Measurements from ENCODE around the gene PLXNB1.

The PLXNB1 gene

DNA sequence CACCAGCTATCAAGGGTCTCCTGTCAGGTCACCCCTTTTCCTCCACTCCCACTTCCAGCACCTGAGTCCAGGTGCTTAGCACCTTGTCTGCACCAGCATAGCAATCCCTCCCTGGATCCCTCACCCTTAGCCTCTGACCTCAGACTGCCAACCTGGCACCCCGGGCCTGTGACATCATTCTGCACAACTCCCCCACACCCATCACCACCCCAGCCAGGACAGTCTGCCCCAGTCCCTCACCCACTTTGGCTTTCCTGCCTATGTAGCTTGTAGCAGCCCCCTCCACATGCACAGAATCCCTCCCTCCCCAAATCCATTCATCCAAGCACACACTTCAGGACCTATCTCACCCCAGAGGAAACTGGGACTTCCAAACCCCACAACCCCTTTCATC is 819 bp upstream of the PLXNB1 start:
- DNase-seq (ENCODE audit: extremely low read depth, low read depth), result no peak
- TF ChIP-seq, protein P1, sequence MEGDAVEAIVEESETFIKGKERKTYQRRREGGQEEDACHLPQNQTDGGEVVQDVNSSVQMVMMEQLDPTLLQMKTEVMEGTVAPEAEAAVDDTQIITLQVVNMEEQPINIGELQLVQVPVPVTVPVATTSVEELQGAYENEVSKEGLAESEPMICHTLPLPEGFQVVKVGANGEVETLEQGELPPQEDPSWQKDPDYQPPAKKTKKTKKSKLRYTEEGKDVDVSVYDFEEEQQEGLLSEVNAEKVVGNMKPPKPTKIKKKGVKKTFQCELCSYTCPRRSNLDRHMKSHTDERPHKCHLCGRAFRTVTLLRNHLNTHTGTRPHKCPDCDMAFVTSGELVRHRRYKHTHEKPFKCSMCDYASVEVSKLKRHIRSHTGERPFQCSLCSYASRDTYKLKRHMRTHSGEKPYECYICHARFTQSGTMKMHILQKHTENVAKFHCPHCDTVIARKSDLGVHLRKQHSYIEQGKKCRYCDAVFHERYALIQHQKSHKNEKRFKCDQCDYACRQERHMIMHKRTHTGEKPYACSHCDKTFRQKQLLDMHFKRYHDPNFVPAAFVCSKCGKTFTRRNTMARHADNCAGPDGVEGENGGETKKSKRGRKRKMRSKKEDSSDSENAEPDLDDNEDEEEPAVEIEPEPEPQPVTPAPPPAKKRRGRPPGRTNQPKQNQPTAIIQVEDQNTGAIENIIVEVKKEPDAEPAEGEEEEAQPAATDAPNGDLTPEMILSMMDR (IDR thresholded peaks at IDR 0.05; ENCODE audit: low read depth, low read length), result no peak

DNA sequence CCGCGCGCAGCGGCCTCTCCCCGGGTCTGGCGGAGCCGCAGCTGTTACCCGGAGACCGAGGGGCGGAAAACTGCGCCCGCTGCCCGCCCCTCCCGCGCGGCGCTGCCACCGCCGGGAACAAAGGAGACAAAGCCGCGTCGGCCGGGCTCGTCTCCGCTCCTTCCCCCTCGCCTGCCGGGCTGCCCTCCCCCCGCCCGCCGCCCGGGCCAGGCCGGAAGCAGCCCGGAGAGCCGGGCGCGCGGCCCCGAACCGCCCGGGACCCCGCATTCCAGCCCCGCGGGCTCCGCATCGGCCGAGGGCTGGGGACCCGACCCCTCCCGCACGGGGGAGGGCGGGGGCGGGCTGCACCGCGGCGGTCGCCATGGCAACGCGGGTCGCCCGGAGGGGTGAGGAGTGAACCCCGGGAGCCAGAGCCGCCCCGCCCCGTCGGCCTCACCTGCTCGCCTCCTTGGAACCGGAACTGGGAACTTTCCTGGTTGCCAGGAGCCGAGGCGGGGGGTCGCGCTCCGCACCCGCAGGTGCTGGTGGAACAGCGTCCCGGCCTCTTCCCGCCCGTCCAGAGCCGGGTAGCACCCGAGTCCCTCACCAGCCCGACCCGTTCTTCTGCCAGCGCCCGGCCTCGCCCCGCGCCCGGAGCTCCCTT is 448 bp downstream of the PLXNB1 start:
- TF ChIP-seq, protein P1 (IDR thresholded peaks at IDR 0.05; ENCODE audit: low read depth, low read length), result no peak
- DNase-seq (ENCODE audit: extremely low read depth, low read depth), result no peak

DNA sequence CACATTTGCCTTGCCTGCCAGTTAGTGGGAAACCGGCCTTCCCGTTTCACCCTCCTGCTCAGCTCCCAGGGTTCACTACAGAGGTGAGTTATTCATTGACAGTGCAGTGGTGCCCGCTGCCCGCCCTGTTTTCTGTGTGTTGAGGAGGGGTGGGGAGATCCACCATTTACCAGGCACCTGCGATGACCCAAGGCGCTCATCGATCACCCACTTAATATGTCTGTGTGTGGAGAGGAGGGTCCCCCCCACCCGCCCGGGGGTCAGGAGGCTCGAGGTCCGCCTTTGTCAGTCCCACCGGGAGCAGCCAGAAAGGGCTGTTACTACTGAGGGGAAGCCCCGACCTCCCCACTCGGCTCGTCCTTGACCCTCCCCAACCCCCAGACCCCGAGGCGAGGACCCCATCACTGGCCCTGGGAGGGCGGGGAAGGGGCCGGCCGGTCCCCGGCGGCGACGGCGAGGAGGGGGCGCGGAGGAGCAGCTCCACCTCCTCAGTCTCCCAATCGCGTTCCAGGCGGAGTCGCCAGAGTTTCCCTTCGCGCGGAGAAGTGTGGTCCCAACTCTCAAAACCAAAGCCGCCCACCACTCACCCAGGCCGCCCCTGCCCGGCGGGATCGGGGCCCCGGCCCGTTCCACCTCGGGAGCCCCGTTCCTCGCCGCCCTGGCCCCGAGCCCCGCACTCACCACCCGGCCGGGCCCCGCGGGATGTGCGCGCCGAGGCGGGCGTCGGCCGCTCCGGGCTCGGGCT is 1.1 kb downstream of the PLXNB1 start:
- TF ChIP-seq, protein P1 (IDR thresholded peaks at IDR 0.05; ENCODE audit: low read depth, low read length), result no peak
- no peak for DNase-seq (ENCODE audit: extremely low read depth, low read depth)

DNA sequence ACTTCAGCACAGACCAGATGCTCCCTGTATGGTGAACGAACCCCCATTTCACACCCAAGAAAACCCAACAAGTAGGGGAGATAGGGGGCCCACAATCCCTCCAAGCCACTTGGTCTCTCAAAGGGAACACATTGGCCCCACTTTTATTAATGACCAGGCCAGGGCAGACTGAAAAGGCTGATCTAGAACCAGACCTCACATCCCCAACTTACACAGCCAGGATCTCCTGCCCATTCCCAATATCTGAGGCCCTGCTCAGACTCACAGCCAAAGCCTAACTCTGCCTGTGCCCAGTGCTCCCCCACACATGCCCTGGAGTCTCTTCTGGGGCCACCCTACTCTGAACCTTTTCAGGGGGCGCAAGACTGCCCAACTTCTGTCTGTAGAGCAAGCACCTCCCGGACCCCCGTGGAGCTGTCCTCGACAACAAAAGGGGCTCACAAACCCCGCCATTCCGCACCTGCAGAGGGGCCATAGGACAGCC is 1.8 kb downstream of the PLXNB1 start:
- TF ChIP-seq, protein P1 (IDR thresholded peaks at IDR 0.05; ENCODE audit: low read depth, low read length), result no peak
- no peak for DNase-seq (ENCODE audit: extremely low read depth, low read depth)

DNA sequence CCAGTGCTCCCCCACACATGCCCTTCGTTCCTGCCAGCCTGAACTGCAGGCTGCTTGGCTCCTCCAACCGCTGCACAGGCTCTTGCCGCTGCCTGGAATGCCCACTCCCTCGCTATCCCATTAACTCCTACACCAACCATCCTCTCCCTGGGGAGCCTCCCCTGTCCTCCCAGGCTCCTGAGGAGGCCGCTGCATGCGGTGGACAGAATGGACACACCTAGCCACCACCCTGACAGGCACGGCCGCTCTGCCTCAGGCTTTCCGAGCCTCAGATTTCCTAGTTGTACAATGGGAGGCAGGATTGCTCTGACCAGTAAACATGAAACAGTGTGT is 2.3 kb downstream of the PLXNB1 start:
- TF ChIP-seq, protein P1 (IDR thresholded peaks at IDR 0.05; ENCODE audit: low read depth, low read length), result no peak
- no peak for DNase-seq (ENCODE audit: extremely low read depth, low read depth)

DNA sequence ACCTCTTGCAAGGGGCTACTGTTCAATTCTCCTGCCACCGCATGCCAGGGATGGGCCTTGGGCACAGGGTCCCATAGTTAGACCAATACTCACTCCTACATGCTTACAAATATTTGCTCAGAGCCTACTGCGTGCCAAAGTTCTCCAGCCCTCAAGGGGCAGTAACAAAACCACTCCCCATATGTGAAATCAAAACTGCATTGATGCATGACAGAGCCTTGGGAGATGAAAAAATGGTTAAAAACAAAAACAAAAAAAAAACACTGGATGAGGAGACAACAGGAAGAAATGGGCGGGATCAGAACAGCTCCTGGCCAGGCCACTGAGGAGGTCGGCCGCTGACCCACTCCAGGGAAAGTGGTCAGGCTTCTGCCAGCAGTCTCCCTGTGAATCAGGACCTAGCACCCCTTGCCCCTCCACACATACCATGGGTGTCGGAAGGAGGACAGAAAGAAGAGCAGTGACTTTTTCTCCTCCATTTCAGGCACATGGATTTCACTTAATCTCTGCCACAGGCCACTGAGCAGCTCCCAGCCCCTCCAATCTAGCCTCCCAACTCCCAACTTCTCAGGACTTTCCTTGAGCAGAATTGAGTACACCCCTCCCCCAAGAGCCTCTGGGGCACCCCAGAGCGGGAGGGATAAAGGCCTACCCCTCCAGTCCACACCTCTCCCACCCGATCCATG is 2.8 kb downstream of the PLXNB1 start:
- DNase-seq (ENCODE audit: extremely low read depth, low read depth), result no peak
- TF ChIP-seq, protein P1 (IDR thresholded peaks at IDR 0.05; ENCODE audit: low read depth, low read length), result no peak

DNA sequence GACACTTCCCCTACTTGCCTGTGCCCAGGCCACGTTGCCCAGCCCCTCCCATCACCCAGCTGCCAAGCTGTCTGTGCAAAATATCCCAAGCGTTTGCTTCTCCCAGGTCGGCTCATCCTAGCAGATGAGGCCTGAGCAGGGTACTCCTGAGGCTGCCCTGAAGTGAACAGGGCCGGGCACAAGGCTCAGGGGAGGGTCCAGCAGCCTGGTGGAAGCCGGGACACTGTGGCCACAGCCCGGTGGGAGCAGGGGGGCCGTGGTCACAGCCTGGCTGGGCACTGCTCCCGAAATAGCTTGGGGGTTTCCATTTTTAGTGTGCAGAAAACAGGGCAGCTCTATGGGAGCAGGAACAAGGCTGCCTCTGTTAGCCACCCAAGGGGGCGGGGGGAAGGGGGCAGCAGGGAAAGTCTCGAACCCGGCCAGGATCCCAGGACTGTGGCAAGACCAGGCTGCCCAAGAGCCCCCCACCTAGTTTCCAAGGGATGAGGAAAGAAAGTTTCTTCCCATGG is 3.4 kb downstream of the PLXNB1 start:
- TF ChIP-seq, protein P1 (IDR thresholded peaks at IDR 0.05; ENCODE audit: low read depth, low read length), result no peak
- DNase-seq (ENCODE audit: extremely low read depth, low read depth), result no peak
